Bronchial epithelial cell (primary cell): Measurements from ENCODE around the gene CARD19. TPM values are rescaled to one million over a fixed set of nuclear protein-coding genes. Genes with fewer than 3 reads are reported as not detected.

ENCODE experiments used
- DNase-seq: peaks from one replicate; pipeline ENCODE4 v3.0.0-alpha.2; 2010; ENCODE audit warnings: low read depth
- FAIRE-seq: peaks from 2 replicates; lab custom pipeline; 2011; peaks lifted over from hg19 to GRCh38; lab: Jason Lieb, UNC
- H3K27me3 ChIP-seq: 2 replicates; pipeline ENCODE4 v1.5.1; 2011; ENCODE audit warnings: low read length; ENCODE audit not compliant: control insufficient read depth, insufficient read depth
- H3K36me3 ChIP-seq: 2 replicates; pipeline ENCODE4 v1.5.1; 2011; ENCODE audit warnings: low read length; ENCODE audit not compliant: control insufficient read depth, insufficient read depth
- H3K4me3 ChIP-seq: 2 replicates; pipeline ENCODE4 v1.5.1; 2011; ENCODE audit warnings: mild to moderate bottlenecking, low read depth, low read length, control low read depth
- total RNA-seq: library from RNA; depleted of rRNA; stranded (reverse); fragments of >200 nt; gene quantifications from 2 replicates; pipeline ENCODE4 v1.2.1, GENCODE V29; 2014
- TF ChIP-seq, protein P1 (sequence below): IDR thresholded peaks from 2 replicates; pipeline ENCODE4 v1.5.1; 2011; ENCODE audit warnings: mild to moderate bottlenecking, moderate library complexity, low read length, control low read depth, inconsistent platforms; ENCODE audit not compliant: insufficient read depth, severe bottlenecking

CARD19 gene
- total RNA-seq, 1 donor from 2014 or later, result 43.4 TPM

DNA sequence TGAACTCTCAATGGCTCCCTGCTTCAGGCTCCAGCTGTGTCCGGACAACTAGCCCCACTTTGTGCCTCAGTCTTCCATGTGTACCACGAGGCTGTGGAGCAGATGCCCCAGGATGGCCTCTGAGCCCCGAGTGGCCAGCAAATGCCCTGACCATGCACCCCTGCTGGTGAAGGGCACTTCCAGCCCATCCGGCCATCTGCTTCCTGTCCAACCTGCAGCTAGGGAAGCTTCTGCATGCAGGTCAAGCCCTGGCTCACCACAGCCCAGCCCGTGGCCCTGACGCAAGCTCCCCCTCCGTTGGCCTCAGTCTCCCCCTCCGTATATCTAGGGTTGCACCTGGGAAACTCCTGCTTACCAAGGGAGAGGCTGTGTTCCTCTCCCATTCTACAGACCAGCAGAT, 33.3 kb downstream of the CARD19 start:
- Histone ChIP-seq H3K4me3 (no peak overlapping the region), H3K36me3 (peaks cover 11% of the 10 kb centered on the region), H3K27me3 (no peaks in the 10 kb centered on the region)
- TF ChIP-seq, protein P1, sequence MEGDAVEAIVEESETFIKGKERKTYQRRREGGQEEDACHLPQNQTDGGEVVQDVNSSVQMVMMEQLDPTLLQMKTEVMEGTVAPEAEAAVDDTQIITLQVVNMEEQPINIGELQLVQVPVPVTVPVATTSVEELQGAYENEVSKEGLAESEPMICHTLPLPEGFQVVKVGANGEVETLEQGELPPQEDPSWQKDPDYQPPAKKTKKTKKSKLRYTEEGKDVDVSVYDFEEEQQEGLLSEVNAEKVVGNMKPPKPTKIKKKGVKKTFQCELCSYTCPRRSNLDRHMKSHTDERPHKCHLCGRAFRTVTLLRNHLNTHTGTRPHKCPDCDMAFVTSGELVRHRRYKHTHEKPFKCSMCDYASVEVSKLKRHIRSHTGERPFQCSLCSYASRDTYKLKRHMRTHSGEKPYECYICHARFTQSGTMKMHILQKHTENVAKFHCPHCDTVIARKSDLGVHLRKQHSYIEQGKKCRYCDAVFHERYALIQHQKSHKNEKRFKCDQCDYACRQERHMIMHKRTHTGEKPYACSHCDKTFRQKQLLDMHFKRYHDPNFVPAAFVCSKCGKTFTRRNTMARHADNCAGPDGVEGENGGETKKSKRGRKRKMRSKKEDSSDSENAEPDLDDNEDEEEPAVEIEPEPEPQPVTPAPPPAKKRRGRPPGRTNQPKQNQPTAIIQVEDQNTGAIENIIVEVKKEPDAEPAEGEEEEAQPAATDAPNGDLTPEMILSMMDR, result no peak
- no peak for FAIRE-seq
- DNase-seq, result no peak

DNA sequence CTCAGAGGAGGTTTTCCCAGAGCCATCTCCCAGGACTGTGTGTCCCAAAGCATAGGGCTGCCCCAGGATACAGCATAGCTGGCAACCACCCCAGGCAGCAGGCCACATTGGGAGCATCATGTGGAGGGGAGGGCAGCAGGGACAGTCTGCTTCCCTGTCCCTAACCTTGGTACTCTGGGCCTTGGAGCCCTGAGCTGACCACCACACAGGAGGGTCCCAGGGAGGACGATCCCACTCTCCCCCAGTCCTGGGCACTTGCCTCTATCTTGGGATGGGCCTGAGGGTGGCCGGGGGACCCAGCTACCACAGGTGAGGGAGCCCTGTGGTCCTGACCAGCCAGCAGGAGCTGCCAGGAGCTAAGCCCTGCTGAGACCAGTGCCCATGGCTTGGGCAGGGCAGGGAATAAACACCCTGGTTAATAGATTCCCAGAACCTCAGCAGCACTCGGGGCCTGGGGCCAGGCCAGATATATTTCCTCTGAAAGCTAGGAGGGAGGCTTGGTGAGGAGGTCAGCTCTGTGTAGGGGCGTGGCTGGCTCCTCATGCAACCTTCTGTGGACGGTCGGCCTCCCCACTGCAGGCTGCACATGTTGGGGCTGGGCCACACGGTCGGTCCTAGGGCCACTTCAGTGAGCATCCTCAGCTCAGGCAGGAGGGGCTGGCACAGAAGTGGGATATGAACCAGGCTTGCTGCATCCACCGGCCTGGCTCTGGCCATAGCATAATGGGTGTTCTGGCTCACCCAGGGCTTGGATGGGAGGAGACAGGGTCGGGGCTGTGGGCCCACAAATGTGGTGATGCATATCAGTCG, 33.9 kb downstream of the CARD19 start:
- peak; percentile 92 for FAIRE-seq
- no peaks in the 10 kb centered on the region for H3K27me3 ChIP-seq
- H3K36me3 ChIP-seq, result peaks cover 9% of the 10 kb centered on the region
- TF ChIP-seq, protein P1, result no peak
- no peak for DNase-seq
- no peak overlapping the region for H3K4me3 ChIP-seq

DNA sequence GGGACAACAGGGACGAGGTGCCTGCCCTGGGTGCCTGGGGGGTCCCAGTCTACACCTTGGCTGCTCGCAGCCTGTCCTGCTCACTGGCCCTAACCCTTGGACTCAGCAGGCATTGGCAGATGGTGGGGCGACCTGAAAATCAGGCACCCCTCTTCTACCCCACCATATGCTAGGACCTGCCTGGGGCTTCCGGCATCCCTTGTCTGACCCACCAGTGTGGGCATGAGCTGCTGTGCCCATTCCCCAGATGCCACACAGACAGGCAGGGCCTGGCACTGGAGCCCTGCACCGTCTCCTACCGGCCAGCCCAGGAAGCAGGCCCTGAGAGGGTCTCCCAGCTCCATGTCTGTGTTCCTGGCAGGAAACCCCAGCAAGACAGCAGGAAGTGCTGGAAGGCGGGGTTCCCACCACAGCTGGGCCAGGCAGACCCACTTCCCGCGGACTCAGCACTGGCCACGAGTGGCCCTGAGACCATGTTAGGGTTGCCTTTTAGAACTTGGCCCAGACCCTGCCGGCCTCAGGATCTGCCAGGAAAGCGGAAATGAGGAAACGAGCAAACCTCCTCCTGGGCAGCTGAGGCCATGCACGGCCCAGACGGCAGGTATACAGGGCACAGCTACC, 35.0 kb downstream of the CARD19 start:
- no peak overlapping the region for H3K4me3 ChIP-seq

DNA sequence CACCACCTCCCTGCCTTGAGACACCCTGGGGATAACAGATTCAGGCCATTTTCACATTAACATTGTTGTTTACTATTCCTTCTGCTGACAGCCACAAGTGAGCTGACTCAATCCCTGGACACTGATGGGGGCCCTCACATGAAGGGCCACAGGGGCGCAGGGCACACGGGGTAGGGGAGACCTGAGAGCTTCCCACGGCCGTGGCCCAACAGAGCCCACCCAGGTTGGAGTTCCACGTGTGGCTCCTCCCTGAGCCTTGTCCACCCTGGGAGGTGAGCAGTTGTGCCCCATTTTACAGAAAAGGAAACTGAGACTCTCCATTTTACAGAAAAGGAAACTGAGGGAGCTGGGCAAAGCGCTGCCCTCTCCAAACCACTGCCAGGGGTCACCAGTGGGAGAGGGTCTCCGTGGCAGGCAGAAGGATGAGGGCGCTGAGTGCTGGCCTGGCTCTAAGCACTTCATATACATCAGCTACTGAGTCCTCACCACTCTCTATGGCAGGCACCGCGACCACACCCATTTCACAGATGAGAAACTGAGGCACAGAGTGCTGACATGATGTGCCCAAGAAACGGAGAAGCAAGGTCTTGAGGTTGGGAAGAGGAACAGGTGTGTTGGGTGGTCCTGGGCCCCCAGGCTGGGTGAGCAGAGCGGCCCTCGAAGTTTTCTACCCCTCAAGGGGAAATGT, 35.7 kb downstream of the CARD19 start:
- DNase-seq (no peak), FAIRE-seq (no peak)
- TF ChIP-seq, protein P1, result no peak
- H3K4me3 ChIP-seq, result no peak overlapping the region
- H3K27me3 ChIP-seq, result no peaks in the 10 kb centered on the region
- H3K36me3 ChIP-seq, result peaks cover 7% of the 10 kb centered on the region

More for the DNA sequence above, 35.0 kb downstream of the CARD19 start:
- TF ChIP-seq, protein P1, result no peak
- no peaks in the 10 kb centered on the region for H3K27me3 ChIP-seq
- FAIRE-seq (no peak), DNase-seq (no peak)
- peaks cover 9% of the 10 kb centered on the region for H3K36me3 ChIP-seq

DNA sequence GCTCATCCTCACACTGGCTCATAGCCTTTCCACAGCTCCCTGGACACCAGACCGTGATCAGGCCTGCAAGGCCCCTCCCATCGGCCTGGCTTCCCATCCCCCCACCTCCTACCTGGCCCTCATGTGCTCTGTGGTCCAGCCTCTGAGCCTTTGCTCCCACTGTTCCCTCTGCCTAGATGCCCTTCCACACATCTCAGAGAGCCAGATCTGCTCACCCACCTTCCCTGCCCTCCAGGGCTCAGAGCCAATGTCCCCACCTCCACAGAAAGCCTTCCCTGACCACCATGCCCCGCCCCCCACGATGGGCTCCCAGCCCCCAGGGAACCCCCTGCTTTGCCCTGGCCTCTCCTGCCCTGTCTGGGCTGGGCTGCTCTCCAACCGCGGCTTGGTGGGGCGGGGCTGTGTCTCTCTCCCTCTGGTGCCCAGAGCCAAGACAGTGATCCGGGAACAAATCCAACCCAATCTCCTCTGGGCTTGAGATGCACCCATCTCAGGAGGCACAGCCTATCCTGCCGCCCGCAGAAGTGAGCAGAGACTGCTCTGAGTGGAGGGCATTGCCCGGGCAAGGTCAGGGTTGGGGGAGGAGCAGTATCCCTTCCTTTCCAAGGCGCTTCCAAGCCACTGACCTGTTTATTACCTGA, 36.4 kb downstream of the CARD19 start:
- Histone ChIP-seq H3K27me3 (no peaks in the 10 kb centered on the region), H3K36me3 (peaks cover 7% of the 10 kb centered on the region), H3K4me3 (peak overlapping the region; percentile 86)
- TF ChIP-seq, protein P1, result no peak
- no peak for FAIRE-seq
- no peak for DNase-seq
